Fibroblast of skin of scalp (primary cell): ENCODE data around the gene BBS12.

ENCODE experiments used
- DNase-seq: peaks from one replicate; pipeline ENCODE4 v3.0.0-alpha.2; 2013

The BBS12 gene

DNA sequence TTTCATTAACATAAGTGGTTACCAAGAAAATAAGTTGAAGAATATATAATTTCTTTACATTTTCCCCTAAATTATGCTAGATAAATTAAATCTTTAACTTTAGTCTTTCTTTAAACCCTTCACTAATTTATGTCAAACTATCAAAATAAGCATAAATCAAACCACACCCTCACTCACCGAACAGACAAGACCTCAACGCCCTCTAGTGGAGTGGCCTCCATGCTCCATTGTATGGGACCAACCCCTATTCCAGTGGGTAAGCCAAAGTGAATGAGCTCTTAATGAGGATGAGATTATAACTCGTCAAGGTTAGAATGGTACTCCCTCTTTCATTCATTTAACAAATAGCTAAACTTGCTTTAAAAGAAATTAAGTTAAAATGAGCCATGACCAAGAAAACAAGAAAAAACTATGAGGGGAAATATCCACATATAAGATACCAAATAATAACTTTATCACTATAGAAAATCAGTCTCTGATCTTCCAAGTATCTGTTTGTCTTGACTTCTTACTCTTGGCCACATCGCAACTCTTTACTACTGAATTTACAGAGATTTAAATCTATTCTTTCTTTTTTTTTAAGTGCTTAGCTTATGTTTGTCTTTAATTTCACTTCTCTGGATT is 15.6 kb upstream of the BBS12 start:
- peak; percentile 71 for DNase-seq

DNA sequence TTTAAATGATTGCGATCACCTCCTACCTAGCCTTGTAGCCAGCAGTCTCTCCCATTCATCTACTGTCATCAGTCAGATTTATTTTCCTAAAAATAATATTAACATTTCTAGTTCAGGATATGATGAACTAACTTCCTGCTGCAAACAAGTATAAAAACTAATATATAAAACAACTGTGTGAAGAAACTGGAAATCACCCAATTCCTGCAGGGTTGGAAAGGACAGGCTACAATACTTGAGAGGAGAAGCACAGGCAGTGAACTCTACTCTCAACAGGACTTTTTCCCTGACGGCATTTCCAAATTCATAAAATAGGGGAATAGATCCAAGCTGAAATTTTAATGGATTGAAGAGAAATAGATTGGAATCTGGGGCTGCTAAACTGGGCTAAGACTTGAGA is 14.2 kb upstream of the BBS12 start:
- no peak for DNase-seq

GRCh38 chr4:122722256-122722655 is 10.2 kb upstream of the BBS12 start:
- no peak for DNase-seq

GRCh38 chr4:122728856-122729255 is 3.6 kb upstream of the BBS12 start:
- DNase-seq, result no peak

DNA sequence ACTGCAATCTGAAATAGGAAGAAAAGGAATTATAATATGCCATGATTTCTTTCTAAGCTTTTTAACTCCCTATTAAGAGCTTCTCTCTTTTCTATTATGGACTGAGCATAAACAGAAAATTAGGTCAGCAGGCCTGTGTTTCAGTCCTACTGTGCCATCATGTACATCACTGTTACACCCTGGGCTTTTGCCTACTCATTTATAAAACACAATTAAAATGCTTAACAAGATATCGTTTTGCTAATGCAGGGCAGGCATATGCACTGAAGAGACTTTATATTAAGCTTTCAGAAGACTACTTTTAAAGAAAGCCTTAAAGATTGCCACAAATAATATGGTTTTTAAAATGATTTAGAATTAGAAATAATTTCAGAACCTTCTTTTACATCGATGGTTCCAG is 828 bp upstream of the BBS12 start:
- DNase-seq, result no peak

GRCh38 chr4:122733787-122734120 is 1.2 kb downstream of the BBS12 start:
- no peak for DNase-seq

GRCh38 chr4:122739174-122739573 is 6.7 kb downstream of the BBS12 start:
- DNase-seq, result peak; percentile 87

DNA sequence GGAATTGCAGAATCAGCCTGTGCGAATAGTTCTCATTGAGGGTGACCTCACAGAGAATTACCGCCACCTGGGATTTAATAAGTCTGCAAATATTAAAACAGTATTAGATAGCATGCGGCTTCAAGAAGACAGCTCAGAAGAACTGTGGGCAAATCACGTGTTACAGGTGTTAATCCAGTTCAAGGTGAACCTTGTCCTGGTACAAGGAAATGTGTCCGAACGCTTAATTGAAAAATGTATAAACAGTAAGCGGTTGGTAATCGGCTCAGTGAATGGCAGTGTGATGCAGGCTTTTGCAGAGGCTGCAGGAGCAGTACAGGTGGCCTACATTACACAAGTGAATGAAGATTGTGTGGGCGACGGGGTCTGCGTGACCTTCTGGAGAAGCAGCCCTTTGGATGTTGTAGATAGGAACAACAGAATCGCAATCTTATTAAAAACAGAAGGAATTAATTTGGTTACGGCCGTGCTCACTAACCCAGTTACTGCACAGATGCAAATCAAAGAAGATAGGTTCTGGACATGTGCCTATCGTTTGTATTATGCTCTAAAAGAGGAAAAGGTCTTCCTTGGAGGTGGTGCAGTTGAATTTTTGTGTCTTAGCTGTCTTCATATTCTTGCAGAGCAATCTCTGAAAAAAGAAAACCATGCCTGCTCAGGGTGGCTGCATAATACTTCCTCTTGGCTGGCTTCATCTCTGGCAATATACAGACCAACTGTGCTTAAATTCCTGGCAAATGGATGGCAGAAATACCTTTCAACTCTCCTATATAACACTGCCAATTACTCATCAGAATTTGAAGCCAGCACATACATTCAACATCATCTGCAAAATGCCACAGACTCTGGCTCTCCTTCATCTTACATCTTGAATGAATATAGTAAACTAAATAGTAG is 10.7 kb downstream of the BBS12 start:
- DNase-seq, result no peak

GRCh38 chr4:122744229-122744628 is 11.7 kb downstream of the BBS12 start:
- DNase-seq, result peak; percentile 44

GRCh38 chr4:122746485-122746965 is 14.0 kb downstream of the BBS12 start:
- DNase-seq, result no peak

- no peak for DNase-seq
Observed at GRCh38 chr4:122747068-122747467, 14.6 kb downstream of the BBS12 start.

DNA sequence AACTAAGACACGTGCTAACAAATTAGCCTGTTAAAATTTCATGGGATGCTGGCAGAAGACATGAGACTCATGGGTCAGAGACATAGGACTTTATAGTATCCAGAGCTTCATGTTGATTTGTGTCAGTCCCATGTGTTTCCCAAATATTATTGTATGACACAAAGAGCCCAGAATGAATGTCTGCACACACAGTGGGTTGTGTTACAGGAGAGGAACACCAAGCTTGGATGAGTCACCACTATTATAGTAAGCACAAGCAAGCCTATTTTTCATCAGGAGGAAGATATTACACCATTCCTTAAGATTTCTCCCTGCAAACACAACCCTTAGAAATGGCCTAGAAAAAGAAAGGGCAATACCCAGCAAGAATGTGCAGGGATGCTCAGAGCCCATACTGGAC is 15.4 kb downstream of the BBS12 start:
- DNase-seq, result peak; percentile 78

- DNase-seq, result no peak
Observed at GRCh38 chr4:122749704-122750454, 17.4 kb downstream of the BBS12 start.

- DNase-seq, result peak; percentile 40
Observed at GRCh38 chr4:122755675-122756074, 23.2 kb downstream of the BBS12 start.

- peak; percentile 60 for DNase-seq
Observed at GRCh38 chr4:122758033-122758432, 25.5 kb downstream of the BBS12 start.

GRCh38 chr4:122759639-122760310 is 27.3 kb downstream of the BBS12 start:
- DNase-seq, result peak; percentile 38

DNA sequence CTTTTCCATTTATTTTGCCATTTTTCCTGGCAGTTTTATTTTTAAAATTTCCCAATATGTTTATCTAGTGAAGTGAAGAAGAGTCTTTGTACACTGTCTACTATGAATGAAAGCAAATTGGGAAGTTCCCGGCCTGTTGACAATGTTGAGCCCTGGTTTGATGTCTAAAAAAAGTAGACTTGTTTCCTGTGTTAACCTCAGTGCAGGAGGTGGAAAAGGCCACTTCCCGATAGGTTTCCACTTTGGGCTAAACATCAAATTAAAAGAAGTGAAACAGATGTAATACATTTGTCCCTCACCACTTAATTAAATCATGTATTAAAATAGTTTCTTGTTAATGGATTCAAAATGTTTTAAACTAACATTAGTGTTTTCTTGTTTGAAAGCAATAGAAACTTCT is 30.0 kb downstream of the BBS12 start:
- DNase-seq, result no peak

DNA sequence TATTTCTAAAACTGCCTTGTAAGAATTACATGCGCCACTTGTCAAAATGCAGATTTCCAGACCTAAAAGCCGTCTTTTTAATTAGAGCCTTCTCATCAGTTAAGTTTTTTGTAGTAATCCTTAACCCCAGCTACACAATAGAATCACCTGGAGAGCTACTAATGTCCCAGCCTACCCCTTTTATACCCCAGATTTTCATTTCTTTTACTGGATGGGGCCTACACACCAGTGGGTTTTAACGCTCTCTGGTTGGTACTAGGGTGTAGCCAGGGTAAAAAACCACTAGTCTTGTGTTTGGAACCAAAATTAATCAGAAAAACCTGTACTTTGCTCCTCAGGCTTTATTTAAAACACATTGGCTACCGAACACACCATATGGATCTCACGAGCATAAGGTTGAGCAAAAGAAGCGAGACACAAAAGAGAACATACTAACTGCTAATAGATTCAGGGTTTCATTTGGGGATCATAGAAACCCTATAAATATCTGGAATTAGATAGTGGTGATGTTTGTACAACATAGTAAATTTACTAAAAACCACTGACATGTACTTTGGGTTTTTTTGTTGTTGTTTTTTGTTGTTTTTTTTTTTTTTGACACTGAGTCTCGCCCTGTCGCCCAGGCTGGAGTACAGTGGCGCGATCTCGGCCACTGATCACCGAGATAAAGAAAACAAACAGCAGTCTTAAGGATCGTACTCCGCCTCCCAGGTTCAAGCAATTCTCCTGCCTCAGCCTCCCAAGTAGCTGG is 30.6 kb downstream of the BBS12 start:
- peak; percentile 47 for DNase-seq

DNA sequence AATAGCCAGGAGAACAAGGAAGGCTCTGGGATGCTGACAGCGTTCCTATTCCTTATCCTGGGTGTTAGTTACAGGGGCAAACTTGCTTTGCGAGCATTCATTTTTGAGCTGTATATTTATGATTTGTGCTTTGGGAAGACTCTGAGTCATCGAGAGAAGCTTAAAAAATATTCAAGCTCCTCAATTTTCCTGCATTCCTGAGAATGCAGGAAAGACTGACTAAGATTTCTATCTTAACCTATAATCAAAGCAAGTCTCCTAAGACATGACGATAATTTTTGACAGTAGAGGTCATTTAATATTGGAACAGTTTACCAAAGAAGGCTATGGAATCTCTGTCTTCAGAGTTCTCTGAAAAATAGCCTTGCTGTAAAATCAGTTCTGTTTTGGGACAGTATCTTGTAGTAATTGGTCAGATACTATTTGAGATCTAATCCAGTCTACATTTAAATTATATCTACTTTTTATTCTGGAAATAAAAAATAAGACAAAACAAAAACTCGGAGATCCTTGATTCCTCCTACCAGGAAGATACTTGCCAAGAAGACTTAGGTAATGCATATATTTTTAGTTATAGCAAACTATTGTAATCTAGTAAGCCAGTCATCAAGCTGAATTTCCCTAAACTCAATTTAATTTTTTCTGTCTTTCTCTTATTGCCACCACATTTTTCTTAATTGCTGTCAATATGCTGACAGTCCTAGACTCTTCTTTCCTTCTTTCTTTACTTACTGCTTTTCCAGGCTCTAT is 31.7 kb downstream of the BBS12 start:
- peak; percentile 94 for DNase-seq

GRCh38 chr4:122764821-122765215 is 32.3 kb downstream of the BBS12 start:
- DNase-seq, result peak; percentile 94

DNA sequence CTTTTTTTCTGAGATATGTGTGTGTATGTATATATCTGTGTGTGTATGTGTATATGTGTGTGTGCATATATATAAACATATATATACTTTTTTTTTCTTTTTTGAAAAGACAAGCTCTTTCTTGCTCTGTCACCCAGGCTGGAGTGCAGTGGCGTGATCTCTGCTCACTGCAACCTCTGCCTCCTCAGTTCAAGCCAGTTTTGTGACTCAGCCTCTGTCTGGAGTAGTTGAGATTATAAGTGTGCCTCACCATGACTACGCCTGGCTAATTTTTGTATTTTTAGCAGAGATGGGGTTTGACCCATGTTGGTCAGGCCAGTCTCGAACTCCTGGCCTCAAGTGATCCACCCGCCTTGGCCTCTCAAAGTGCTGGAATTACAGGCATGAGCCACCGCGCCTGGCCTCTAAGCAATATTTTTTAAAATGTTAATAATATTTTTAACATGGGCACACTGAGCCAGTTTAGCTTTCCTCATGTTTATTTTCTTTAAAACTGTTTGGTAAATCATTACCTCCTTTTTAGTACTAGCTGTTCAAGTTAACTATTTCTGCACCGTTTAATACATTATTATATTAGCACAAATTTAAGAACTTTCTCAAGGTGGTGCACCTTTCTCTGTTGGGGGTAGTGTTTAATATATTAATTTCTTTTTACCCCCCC is 33.3 kb downstream of the BBS12 start:
- DNase-seq, result peak; percentile 94
